HL-60 (cell line): ENCODE results near the gene IDE.

Source experiments
- GABPA ChIP-seq: IDR thresholded peaks from 2 replicates; pipeline ENCODE4 v1.6.1; 2012; ENCODE audit warnings: low read depth
- POLR2AphosphoS5 ChIP-seq: IDR thresholded peaks from 2 replicates; pipeline ENCODE4 v1.6.1; 2012; ENCODE audit warnings: low read depth

- TF ChIP-seq GABPA (no peak), POLR2AphosphoS5 (no peak)
Observed at GRCh38 chr10:92573091-92573797, 649 bp downstream of the IDE start.
